ENCODE results near the gene AMT. TPM values are rescaled to one million over a fixed set of nuclear protein-coding genes. Genes with fewer than 3 reads are reported as not detected.

AMT gene
- total RNA-seq, 2 experiments from 2014 or later = 5.3 to 6.0 TPM

- Histone ChIP-seq H3K36me3 (ENCODE audit: insufficient read depth, low read length) (peaks cover 41% of the 10 kb centered on the region), H3K9me2 (ENCODE audit: insufficient read depth, low read length) (no peaks in the 10 kb centered on the region), H2AFZ (ENCODE audit: low read length) (no peak overlapping the region), H3K79me2 (ENCODE audit: insufficient read depth, low read depth, low read length) (peaks cover 56% of the 10 kb centered on the region), H3K4me1 (ENCODE audit: insufficient read depth, low read length, poor library complexity, severe bottlenecking) (peaks cover 65% of the 10 kb centered on the region), H4K20me1 (ENCODE audit: insufficient read depth, low read length) (peaks cover 21% of the 10 kb centered on the region), H3K4me2 (ENCODE audit: low read length) (peak overlapping the region; percentile 90), H3K27ac (ENCODE audit: low read depth, low read length, poor library complexity, severe bottlenecking) (peak overlapping the region; percentile 69), H3K9me3 (ENCODE audit: low read length) (no peaks in the 10 kb centered on the region), H3K4me3 (ENCODE audit: low read depth, low read length, poor library complexity, severe bottlenecking) (peak overlapping the region; percentile 91)
- CTCF ChIA-PET (ENCODE audit: unreplicated experiment) = no interaction called here
- TF ChIP-seq CTCF (conservative IDR thresholded peaks at IDR 0.05; ENCODE audit: low read length) = no peak
- POLR2A ChIA-PET = interaction anchor here (0.6 to 2.7 kb wide), 8 partner anchors 16 to 79 kb away, joined by 3 to 16 read pairs (median 6); partner anchors contain the start of genes NICN1 and USP4
- BruUV-seq (replicated peaks) = no TSS peak
- peak; percentile 29 for DNase-seq (ENCODE audit: low spot score)
- intact Hi-C loops (cut with micrococcal nuclease; ENCODE audit: unreplicated experiment) = loop anchor here (1.0 kb wide), 1 partner anchor 72 kb away; the partner anchor contains the start of gene USP4
Observed at GRCh38 chr3:49412632-49413337, 9.5 kb downstream of the AMT start.

DNA sequence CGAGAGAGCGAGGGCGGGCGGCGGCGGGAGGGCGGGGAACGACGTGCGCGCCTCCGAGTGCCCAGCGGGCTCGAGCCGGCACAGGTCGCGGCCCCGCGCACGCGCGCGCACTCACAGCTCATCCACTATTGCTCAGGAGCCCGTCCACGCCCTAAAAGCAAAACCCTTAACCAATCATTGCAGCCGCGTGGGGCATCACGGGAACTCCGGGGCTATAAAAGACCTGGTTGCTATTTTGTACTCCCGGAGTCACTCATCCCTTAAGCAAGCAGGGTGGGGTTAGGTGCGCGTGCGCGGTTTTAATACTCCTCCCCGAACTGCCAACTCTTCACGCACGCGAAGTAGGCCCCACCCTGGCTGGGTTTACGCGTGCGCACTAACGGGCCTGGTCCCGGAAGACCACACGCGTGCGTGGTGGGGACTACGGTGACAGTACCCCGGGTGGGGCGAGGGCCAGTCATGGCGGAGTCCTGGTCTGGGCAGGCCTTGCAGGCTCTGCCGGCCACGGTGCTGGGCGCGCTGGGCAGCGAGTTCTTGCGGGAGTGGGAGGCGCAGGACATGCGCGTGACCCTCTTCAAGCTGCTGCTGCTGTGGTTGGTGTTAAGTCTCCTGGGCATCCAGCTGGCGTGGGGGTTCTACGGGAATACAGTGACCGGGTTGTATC, 10.2 kb downstream of the AMT start, which contains the start of the genes RHOA and TCTA:
TSS of gene RHOA (minus strand) at position 9 of the 664 bp plus-strand sequence. CDS start 36,387 bp downstream, outside the sequence.
TSS of gene TCTA (plus strand) at position 456 of the 664 bp plus-strand sequence. CDS start at position 460, 4 bp downstream.
- Histone ChIP-seq H3K4me2 (ENCODE audit: low read length) (peak within 1 kb of the TSS; percentile 90), H3K79me2 (ENCODE audit: insufficient read depth, low read depth, low read length) (peaks cover 62% of the 10 kb centered on the region), H4K20me1 (ENCODE audit: insufficient read depth, low read length) (peaks cover 27% of the 10 kb centered on the region), H3K4me3 (ENCODE audit: low read depth, low read length, poor library complexity, severe bottlenecking) (peak within 1 kb of the TSS; percentile 91), H3K9me2 (ENCODE audit: insufficient read depth, low read length) (no peaks in the 10 kb centered on the region), H3K36me3 (ENCODE audit: insufficient read depth, low read length) (peaks cover 36% of the 10 kb centered on the region), H3K4me1 (ENCODE audit: insufficient read depth, low read length, poor library complexity, severe bottlenecking) (peaks cover 65% of the 10 kb centered on the region), H3K27ac (ENCODE audit: low read depth, low read length, poor library complexity, severe bottlenecking) (peak within 1 kb of the TSS; percentile 79), H2AFZ (ENCODE audit: low read length) (no peak within 1 kb of the TSS), H3K9me3 (ENCODE audit: low read length) (no peaks in the 10 kb centered on the region)
- ChIA-PET CTCF (ENCODE audit: unreplicated experiment) (interaction anchor here (0.6 kb wide), 1 partner anchor 53 kb away, joined by 3 read pairs; no protein-coding TSS in a partner anchor), POLR2A (interaction anchor here (0.6 to 2.7 kb wide), 11 partner anchors 16 to 1395 kb away, joined by 3 to 16 read pairs (median 5); partner anchors contain the start of gene USP4)
- intact Hi-C loops (cut with micrococcal nuclease; ENCODE audit: unreplicated experiment) = loop anchor here (1.0 to 2.0 kb wide), 2 partner anchors 53 to 72 kb away; partner anchors contain the start of genes GPX1 and USP4
- no peak for TF ChIP-seq CTCF (conservative IDR thresholded peaks at IDR 0.05; ENCODE audit: low read length)
- TF ChIP-seq EZH2phosphoT487 (IDR thresholded peaks at IDR 0.05; ENCODE audit: borderline replicate concordance, low read depth, low read length) = no peak
- BruUV-seq (replicated peaks) = TSS peak; percentile 65
- DNase-seq (ENCODE audit: low spot score) = peak; percentile 100

Data from OCI-LY7 (cell line).